HG03469 (cell line): ENCODE results near the gene SSX7.
"Not testable (repeated sequence)": the region's sequence is repeated elsewhere in the genome, so short reads cannot be mapped to it uniquely, and the experiment has no call there.

ENCODE experiments used
- ATAC-seq: cut with Tn5 transposase; IDR thresholded peaks from one replicate; pipeline ENCODE4 v1.9.1; 2021; ENCODE audit warnings: mild to moderate bottlenecking, moderate library complexity, moderate number of reproducible peaks; ENCODE audit not compliant: unreplicated experiment

SSX7 gene, protein sequence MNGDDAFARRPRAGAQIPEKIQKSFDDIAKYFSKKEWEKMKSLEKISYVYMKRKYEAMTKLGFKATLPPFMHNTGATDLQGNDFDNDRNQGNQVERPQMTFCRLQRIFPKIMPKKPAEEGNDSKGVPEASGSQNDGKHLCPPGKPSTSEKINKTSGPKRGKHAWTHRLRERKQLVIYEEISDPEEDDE

DNA sequence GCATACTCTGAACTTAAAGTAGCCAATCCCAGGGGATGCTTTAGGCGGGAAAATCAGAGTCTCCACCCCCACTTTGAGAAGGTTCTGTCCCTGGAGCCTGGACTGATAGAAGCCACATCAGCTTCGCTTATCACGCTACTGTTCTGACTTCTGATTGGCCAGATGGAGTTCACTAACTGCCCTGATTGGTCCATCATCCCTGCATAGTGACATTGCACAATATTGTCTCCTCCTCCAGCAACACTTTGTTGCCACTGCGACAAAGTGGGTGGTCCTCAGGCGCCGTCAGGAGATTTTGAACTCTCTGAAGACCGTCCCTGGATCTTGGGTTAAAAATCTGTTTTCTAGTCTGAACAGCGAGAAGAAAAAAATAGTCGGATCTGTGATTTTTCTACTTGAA is at the start of gene SSX7:
Gene SSX7 (minus strand): TSS at position 101 of the 400 bp plus-strand sequence. CDS start 1,428 bp downstream, outside the sequence.
- ATAC-seq = not testable (repeated sequence)

DNA sequence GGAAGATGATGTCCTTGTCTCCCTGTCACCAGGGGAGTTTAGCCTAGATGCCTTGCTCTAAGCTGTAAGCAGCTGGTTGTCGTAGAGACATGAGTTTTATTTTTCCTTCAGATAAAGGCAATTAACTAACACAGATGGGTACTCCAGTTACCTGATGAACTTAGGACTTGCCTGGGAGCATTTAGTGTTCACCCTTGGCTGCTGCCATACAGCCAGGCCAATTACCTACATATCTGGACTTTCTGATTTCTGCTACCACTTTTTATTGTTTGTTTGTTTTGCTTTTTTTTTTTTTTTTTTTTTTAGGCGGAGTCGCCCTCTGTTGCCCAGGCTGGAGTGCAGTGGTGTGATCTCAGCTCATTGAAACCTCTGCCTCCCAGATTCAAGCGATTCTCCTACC is 37.3 kb upstream of the SSX7 start:
- ATAC-seq = not testable (repeated sequence)

DNA sequence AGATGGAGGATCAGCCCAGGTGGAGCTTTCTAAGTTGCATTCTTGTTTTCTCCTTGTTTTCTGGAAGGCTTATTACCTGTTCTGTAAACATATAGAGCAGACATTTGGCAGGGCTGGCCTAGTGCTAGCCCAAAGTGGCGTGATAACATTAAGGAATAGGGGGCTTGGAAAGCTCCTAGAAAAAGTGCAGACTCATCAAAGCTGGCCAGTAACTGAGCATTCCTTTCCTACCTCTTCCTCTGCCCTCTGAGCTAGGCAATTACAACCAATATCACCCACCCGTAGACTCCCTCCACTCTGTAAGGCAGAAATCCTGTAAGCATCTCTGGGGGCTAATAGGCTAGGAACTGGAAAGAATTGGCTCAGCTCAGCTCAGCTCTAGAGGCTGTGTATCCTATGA is 7.5 kb upstream of the SSX7 start:
- ATAC-seq = not testable (repeated sequence)

DNA sequence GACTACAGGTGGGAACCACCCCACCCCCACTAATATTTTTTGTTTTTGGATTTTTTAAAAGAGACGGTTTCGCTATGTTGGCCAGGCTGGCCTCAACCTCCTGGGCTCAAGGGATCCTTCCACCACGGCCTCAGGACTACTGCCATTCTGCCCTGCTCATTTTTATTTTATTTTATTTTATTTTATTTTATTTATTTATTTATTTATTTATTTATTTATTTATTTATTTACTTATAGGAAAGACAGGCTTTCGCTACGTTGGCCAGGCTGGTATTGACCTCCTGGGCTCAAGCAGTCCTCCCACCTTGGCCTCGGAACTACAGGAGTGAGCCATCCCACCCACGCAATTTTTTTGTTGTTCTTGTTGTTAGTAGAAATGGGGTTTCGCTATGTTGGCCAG is 775 bp upstream of the SSX7 start:
- not testable (repeated sequence) for ATAC-seq

DNA sequence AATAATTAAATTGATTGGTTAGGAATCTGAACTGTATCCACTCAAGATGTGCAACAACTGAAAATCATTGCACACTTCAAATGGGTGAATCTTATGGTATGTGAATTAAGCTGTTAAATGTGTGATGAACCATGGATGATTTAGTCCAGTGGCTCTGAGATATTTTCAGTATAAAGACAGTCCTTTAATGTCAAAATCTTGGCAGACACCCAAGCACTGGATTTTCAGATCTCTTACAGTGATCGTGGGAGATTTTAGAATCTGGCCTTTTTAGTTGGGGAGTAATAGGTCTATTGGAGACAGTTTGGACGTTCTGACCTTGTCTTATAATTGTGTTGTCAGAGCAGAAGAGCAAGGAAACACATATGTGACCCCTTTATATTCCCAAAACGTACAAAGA is 4.0 kb downstream of the SSX7 start:
- ATAC-seq = not testable (repeated sequence)

DNA sequence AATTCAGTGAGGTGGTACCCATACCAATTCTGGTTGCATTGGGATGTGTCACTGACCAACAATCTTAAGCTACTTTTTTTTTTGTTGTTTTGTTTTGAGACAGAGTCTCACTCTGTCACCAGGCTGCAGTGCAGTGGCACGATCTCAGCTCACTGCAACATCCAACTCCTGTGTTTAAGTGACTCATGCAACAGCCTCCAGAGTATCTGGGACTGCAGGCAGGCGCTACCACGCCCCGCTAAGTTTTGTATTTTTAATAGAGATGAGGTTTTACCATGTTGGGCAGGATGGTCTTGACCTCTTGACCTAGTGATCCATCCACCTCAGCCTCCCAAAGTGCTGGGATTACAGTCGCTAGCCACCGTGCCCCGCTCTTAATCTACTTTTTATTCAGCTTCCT is 5.7 kb downstream of the SSX7 start:
- ATAC-seq = not testable (repeated sequence)

DNA sequence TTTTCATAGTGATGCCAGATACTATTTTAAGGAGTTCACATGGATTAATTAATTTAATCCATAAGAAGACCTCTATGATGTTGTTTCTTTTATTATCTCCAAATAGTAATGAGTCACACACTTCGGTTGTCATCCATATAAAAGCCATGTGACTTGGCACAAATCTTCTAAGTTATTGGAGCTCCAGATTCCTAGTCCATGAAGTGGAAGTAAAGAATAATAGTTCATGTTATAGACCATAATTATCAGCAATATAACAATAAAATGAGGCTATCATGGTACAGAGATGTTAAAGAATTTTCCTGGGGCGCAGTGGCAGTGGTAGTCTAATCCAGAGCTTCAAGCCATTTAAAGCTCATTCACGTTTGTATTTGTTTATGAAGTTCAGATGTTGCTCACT is 26.2 kb downstream of the SSX7 start:
- ATAC-seq = not testable (repeated sequence)

DNA sequence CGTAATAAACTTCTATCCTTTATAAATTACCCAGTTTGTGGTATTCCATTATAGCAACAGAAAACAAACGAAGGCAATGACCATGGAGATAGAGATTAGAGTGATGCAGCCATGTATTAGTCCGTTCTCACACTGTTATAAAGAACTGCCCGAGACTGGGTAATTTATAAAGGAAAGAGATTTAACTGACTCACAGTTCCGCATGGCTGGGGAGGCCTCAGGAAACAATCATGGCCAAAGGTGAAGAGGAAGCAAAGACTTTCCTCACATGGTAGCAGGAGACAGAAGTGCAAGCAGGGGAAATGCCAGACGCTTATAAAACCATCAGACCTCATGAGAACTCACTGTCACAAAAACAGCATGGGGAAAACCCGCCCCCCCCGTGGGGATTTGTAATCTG is 34.0 kb downstream of the SSX7 start:
- not testable (repeated sequence) for ATAC-seq

DNA sequence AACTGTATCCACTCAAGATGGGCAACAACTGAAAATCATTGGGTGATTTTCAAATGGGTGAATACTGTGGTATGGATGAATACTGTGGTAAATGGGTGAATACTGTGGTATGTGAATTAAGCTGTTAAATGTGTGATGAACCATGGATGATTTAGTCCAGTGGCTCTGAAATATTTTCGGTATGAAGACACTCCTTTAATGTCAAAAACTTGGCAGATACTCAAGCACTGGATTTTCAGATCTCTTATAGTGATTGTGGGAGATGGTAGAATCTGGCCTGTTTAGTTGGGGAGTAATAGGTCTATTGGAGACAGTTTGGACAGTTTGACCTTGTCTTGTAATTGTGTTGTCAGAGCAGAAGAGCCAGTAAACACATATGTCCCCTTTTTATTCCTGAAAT is 45.7 kb downstream of the SSX7 start:
- ATAC-seq = no peak

DNA sequence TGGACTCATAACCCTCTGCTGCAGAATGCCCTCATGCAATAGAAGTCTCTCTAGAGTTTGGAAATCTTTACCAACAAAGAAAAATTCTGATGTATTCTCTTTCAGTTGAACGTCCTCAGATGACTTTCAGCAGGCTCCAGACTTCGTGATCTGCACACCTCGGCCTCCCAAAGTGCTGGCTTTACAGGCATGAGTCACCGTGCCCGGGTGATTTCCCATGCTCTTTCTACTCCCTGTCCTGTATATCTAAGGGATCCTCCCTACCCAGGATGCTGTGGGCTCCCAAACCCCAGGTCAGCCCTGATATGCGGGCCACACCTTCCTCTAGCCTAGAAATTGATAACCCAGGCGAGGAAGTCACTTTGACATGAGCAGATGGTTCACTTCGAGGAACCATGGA is 51.5 kb downstream of the SSX7 start:
- not testable (repeated sequence) for ATAC-seq

DNA sequence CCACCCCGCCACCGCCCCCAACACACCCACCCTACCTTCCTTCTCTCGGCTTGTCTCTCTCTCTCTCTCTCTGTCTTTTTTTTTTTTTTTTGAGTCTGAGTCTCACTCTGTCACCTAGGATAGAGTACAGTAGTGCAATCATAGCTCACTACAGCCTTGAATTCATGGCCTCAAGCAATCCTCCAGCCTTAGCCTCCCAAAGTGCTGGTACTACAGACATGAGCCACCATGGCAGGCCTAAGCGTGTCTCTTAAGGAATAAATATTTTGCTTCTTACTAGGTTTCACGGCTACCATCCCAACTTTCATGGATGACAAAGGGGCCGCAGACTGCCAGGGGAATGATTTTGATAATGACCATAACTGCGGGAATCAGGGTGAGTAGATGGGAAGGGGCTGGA is 55.8 kb downstream of the SSX7 start:
- ATAC-seq = no peak

DNA sequence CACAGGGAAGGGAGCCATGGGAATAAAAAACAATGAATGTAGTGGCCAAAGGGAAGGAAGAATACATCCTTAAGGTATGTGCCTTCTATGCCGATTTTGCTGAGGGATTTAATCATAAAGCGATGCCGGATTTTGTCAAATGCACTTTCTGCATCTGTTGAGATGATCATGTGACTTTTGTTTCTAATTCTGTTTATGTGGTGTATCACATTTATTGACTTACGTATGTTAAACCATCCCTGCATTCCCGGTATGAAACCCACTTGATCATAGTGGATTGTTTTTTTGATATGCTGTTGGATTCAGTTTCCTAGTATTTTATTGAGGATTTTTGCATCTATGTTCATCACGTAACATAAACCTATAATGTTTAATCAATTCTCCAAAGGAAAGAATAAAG is 60.0 kb downstream of the SSX7 start:
- no peak for ATAC-seq
